Fibroblast of mammary gland (primary cell): ENCODE results near the gene ZNF185.

Experiments
- DNase-seq: peaks from one replicate; pipeline ENCODE4 v3.0.0-alpha.2; 2010; ENCODE audit warnings: low read depth
- H3K4me3 ChIP-seq: 2 replicates; pipeline ENCODE4 v1.5.1; 2011; ENCODE audit warnings: low read depth, mild to moderate bottlenecking, low read length, moderate library complexity; ENCODE audit not compliant: control insufficient read depth
- TF ChIP-seq, protein P1 (sequence below): conservative IDR thresholded peaks from 2 replicates; pipeline ENCODE4 v1.5.1; 2011; ENCODE audit warnings: low read depth, low read length, inconsistent platforms; ENCODE audit not compliant: control insufficient read depth, insufficient read depth

Gene ZNF185

DNA sequence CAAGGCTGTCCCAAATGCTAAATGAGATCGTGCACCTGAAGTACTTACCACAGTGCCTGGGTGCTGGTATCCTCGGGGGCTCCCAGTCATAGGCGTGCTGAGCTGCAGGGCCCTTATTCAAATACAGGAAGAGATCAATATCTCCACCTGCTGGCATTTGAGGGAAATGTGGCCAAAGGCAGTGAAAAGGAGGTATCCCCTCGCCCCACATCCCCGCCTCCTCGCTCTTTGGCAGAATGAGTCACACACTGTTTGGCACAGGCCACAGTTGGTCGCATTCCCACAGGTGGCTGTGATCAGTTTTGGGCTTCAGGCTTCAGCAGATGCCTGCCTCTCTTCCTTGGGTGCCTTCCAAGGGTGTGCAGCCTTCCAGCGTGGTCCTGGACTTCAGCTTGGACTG, 28.4 kb downstream of the ZNF185 start:
- TF ChIP-seq, protein P1, sequence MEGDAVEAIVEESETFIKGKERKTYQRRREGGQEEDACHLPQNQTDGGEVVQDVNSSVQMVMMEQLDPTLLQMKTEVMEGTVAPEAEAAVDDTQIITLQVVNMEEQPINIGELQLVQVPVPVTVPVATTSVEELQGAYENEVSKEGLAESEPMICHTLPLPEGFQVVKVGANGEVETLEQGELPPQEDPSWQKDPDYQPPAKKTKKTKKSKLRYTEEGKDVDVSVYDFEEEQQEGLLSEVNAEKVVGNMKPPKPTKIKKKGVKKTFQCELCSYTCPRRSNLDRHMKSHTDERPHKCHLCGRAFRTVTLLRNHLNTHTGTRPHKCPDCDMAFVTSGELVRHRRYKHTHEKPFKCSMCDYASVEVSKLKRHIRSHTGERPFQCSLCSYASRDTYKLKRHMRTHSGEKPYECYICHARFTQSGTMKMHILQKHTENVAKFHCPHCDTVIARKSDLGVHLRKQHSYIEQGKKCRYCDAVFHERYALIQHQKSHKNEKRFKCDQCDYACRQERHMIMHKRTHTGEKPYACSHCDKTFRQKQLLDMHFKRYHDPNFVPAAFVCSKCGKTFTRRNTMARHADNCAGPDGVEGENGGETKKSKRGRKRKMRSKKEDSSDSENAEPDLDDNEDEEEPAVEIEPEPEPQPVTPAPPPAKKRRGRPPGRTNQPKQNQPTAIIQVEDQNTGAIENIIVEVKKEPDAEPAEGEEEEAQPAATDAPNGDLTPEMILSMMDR: peak; percentile 45
- DNase-seq: peak; percentile 74
- no peak overlapping the region for H3K4me3 ChIP-seq

DNA sequence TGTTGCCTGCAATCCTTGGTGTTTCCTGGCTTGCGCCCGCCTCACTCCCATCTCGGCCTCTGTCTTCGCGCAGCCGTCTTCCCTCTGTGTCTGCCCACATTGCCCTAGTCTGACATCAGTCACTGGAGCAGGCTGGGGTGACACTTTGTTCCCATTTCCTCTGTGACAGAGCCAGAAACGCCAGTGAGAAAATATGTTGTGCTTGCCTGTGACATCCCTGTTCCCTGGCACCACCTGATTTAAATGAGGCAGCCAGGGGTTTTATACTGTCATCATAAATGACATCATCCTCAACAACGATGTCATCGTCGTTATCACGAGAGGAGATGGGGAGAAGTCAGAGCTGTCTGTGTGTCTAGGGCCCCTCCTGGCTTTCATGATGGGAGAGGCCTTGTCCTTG, 29.1 kb downstream of the ZNF185 start:
- peak; percentile 10 for DNase-seq
- TF ChIP-seq, protein P1: no peak
- H3K4me3 ChIP-seq: no peak overlapping the region

DNA sequence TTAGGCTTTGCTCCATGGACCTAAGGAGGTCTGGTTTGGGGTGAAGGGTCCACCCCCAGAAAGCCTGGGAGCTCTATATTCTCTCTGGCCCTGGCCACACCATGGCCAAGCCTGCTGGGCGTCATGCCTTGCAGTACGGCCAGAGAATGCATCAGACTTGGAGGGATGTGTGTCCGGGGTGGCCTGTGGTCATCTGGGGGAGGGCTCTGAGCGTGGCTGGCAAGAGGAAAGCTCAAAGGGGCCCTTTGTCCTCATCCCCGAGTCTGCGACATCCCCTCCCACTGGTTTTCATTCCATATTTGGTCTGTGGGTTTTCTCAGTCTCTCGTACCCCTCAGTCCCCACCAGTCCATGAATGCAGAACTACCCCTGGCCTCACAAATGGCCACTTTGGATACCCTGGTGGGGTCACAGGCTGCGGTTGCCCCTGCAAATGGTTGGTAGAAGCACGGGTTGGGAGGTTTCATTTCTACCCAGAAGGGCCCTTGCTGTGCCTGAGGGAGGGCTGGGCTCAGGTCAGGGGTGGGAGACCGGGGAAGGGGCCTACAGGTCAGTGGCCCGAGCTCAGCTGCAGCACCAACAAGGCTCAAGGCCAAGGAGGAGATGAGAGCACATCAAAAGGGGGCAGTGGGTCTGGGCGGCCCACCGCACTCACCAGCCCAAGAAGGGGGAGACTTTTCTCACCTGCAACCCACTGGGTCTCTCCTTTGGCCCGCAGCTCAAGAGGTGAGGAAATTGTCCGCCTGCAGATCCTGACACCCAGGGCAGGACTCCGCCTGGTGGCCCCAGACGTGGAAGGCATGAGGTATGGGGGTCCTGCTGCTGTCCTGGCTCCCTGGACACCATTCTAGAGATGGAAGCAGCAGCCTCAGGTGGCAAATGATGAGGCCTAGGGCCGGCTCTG, 30.2 kb downstream of the ZNF185 start:
- no peak overlapping the region for H3K4me3 ChIP-seq
- no peak for DNase-seq
- TF ChIP-seq, protein P1: no peak

DNA sequence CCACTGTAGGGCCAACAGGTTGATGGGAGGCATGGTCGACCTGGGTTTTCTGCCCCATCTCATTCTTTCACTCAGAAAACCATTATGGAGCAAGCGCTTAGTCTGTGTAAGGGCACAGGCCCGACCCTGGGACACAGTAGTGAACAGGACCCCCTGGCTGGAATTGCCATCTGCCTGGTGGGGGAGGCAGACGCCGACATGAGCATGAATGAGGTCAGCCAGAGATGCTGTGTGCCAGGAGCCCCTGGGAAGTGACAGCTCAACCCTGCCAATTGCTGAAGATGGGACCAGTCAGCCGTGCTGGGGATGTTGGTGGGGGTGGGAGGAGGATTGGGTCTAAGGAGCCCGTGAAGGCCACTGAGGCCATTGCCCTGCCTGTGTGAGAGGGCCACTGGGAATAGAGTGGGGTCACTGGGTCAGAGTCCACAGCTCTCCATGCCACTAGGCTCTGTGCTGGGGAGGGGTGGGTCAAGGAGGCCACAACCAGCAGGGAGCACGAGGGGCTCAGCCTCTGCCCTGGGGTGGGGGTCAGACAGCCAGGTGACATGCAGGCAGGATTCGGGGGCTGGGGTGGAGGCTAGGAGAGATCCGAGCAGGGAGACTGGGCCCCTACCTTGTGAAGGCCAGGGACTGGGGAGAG, 31.0 kb downstream of the ZNF185 start:
- H3K4me3 ChIP-seq: no peak overlapping the region
- no peak for DNase-seq
- TF ChIP-seq, protein P1: no peak

DNA sequence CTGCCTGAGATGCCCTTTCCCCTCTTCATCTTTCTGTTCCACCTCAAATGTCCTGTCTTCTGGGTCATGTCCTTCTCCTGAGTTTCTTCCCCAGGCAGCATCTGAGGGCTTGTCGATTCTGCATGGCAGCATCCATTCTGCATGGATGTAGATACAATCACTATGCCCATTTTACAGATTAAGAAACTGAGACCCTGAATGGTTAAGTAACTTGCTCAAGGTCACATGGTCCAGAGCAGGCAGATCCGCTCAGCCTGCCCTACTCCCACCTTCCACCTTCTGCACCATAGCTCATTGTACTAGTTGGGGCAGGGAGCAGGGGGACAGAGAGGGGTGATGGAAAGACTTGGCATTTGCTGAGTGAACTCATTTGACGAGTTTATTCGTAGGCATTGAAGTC, 32.0 kb downstream of the ZNF185 start:
- H3K4me3 ChIP-seq: no peak overlapping the region
- TF ChIP-seq, protein P1: no peak
- DNase-seq: no peak

DNA sequence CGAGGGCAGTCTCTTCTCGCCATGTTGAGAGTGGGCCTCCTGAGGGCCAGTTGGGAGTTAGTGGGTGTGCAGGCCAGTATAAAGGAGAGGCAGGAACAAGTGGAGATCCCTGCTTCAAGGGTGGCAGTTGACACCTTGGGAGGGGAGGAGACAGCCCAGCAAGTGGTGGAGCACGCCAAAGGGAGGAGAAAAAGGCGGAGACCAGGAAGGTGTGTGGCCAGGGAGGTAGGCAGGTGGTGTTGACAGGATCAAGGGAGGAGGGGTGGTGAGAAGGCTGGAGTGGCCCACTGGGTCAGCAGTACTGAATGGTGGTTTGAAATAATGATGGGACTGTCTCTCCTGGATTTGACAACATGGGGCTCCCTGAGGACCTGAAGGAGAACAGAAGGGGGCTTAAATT, 32.6 kb downstream of the ZNF185 start:
- TF ChIP-seq, protein P1: no peak
- H3K4me3 ChIP-seq: no peak overlapping the region
- DNase-seq: no peak
